ENCODE results near the gene UBALD1.
"Not testable (repeated sequence)": the region's sequence is repeated elsewhere in the genome, so short reads cannot be mapped to it uniquely, and the experiment has no call there.

UBALD1 gene

GRCh38 chr16:4597174-4597573 is 17.5 kb downstream of the UBALD1 start:
- DNase-seq (ENCODE audit: low read depth): no peak

DNA sequence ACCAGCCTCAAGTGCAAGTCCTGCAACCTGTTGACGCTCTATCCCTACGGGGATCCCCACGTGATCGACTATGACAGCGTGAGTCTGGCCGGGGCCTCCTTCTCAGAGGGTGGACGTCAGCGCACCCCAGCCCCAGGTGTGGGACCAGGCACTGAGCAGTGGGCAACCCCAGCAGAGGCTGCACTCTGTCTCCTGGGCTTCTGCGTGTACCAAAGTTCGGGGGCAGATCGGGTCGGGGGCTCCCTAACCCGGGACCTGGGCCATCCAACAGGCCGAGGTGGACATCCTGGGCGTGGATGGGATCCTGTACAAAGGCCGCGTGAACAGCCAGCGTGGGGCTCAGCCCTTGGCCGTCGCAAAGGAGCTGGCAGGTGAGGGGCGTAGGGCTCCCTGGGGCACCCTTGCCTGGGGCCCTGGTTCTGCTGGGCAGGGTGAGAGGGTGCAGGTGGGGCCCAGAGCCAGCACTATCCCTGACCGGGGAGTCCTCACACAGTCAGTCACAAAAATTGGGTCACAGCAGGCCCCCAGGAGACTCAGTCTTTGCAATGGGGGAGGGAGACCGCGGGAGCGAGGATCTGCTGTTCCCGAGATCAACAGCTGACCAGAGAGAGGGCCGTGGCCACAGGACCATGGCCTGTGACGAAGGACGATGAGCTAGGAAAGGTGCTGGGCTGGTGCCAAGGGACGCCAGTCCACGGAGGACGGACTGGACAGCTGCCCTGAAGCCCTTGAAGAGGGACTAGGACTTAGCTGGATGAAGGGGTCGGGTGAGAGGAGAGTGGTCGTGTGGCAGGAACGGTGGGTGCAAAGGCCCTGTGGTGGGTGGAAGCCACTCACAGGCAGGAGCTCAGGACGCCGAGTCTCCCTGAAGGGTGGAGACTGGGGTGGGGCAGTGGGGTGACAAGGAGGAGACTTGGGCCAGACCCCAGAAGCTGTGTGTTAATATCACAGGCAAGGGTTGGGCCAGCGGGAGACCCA is 20.0 kb downstream of the UBALD1 start:
- no peak for DNase-seq (ENCODE audit: low read depth)

DNA sequence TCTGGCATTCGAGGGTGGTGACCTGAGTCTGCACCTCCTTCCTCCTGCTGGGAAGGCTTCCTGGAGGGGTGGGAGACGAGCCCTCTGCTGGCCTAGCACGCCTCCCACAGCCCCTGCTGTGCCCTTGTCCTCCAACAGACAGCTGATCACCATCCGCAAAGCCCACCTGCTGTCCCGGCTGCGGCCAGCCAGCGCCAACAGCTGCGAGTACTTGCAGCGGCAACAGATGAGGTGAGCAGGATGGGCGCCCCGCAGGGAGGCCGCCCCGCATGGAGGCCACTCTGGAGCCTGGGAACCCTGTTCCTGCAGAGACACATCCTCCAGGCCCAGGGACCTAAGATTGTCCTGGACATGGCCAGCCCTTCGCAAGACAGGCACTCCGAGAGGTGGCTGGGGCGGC is 21.6 kb downstream of the UBALD1 start:
- no peak for DNase-seq (ENCODE audit: low read depth)

- no peak for DNase-seq (ENCODE audit: low read depth)
Measured at GRCh38 chr16:4591706-4592470, 22.8 kb downstream of the UBALD1 start.

- no peak for DNase-seq (ENCODE audit: low read depth)
Measured at GRCh38 chr16:4591191-4591590, 23.5 kb downstream of the UBALD1 start.

- DNase-seq (ENCODE audit: low read depth): no peak
Measured at GRCh38 chr16:4588961-4589360, 25.7 kb downstream of the UBALD1 start.

- DNase-seq (ENCODE audit: low read depth): no peak
Measured at GRCh38 chr16:4588386-4588785, 26.3 kb downstream of the UBALD1 start.

DNA sequence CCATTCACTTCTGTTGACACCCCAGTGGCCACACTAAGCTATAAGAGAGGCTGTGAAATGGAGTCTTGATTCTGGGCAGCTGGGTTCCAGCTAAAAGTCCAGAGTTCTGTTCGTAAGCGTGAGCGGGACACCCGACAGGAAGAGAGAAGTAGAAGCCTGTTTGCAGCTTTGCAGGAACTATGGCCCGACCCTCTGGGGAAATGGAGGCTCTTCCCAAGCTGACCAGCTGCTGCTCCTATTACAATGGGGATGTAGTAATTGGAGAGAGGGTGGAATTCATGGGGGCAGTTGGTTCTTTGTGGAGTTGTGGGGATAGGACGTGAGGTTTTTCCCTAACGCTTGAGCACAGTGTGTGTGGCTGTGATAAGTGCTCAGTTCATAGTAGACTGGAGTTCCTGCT is 28.4 kb downstream of the UBALD1 start:
- DNase-seq (ENCODE audit: low read depth): no peak

GRCh38 chr16:4583906-4584305 is 30.8 kb downstream of the UBALD1 start:
- no peak for DNase-seq (ENCODE audit: low read depth)

- DNase-seq (ENCODE audit: low read depth): no peak
Measured at GRCh38 chr16:4580250-4580649, 34.4 kb downstream of the UBALD1 start.

GRCh38 chr16:4578961-4579530 is 35.6 kb downstream of the UBALD1 start:
- no peak for DNase-seq (ENCODE audit: low read depth)

GRCh38 chr16:4576008-4576407 is 38.7 kb downstream of the UBALD1 start:
- no peak for DNase-seq (ENCODE audit: low read depth)

- no peak for DNase-seq (ENCODE audit: low read depth)
Measured at GRCh38 chr16:4574919-4575705, 39.6 kb downstream of the UBALD1 start.

DNA sequence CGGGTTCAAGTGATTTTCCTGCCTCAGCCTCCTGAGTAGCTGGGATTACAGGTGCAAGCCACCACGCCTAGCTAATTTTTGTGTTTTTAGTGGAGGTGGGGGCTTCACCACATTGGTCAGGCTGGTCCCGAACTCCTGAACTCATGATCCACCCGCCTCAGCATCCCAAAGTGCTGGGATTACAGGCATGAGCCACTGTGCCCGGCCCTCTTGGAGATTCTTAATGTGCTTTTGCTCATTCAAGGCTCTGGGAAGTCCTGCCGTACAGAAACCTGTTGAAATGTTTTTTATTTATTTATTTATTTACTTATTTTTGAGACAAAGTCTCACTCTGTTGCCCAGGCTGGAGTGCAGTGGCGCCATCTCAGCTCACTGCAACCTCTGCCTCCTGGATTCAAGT is 40.8 kb downstream of the UBALD1 start:
- not testable (repeated sequence) for DNase-seq (ENCODE audit: low read depth)

DNA sequence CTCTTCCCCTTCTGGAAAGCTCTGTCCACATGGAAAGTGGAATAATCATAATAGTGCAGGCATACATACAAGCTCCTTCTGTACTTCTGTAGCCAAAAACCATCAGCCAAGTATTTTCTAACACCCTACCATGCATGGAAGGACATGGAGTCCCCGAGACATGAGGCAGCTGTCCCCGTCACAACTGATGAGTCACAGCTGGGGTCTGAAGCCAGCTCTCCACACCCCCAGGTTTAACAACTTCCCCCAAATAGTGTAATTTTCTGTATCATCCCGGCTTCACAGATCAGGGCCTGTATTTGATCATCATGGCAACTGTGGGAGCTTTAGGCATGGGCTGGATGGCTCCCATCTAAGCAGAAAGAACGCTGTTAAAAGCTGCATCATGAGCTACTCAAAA is 42.0 kb downstream of the UBALD1 start:
- DNase-seq (ENCODE audit: low read depth): no peak

- no peak for DNase-seq (ENCODE audit: low read depth)
Measured at GRCh38 chr16:4570688-4571321, 43.9 kb downstream of the UBALD1 start.

GRCh38 chr16:4570086-4570485 is 44.6 kb downstream of the UBALD1 start:
- DNase-seq (ENCODE audit: low read depth): no peak

DNA sequence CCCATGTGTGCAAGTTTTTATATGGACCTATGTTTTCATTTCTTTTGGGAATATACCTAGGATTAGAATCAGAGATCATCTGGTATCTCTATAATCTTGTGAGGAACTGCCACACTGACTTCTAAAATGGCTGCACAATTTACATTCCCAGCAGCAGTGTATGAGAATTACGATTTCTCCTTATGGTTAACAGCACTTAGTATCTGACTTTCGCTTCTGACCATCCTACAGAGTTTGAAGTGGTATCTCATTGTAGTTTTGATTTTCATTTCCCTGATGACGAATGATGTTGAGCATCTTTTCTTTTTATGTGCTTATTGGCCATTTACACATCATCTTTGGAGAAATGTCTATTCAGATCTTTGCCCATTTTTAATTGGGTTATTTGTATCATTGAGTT is 48.5 kb downstream of the UBALD1 start:
- no peak for DNase-seq (ENCODE audit: low read depth)

- no peak for DNase-seq (ENCODE audit: low read depth)
Measured at GRCh38 chr16:4564661-4565267, 49.9 kb downstream of the UBALD1 start.

GRCh38 chr16:4561596-4561995 is 53.1 kb downstream of the UBALD1 start:
- no peak for DNase-seq (ENCODE audit: low read depth)

Measured in T follicular helper cell (primary cell).